Measurements from ENCODE around the gene FGG. TPM values are rescaled to one million over a fixed set of nuclear protein-coding genes. Genes with fewer than 3 reads are reported as not detected.
A peak's percentile ranks its signal among the peaks of the same experiment; 100 is the strongest.

FGG gene
- total and polyA plus RNA-seq, 8 donors = 0.20 to 3.1 (median 2.1) TPM; not detected in 3

GRCh38 chr4:154631828-154632227 lies 19.4 kb upstream of the FGG start:
- no peak overlapping the region for H3K4me3 ChIP-seq
- 59 to 62% (median 61%) methylated on average over 2 of the region's 2 CpGs for WGBS, 5 donors
- peaks cover 4 to 7% (median 5%) of the 10 kb centered on the region in 4 donors for H3K4me1 ChIP-seq
- H3K27ac ChIP-seq = no peak overlapping the region
- intact Hi-C loops (cut with DNase I; ENCODE audit: low total_unique reads) = loop anchor here (10.0 kb wide), 1 partner anchor 163 kb away; no protein-coding TSS in a partner anchor
- TF ChIP-seq POLR2AphosphoS5 (IDR thresholded peaks at IDR 0.05) (no peak), EP300 (IDR thresholded peaks at IDR 0.05) (no peak), CTCF (IDR thresholded peaks at IDR 0.05) (no peak)
- no peaks in the 10 kb centered on the region for H3K36me3 ChIP-seq
- peaks cover 0 to 44% (median 3%) of the 10 kb centered on the region in 3 donors for H3K27me3 ChIP-seq
- no peaks in the 10 kb centered on the region for H3K9me3 ChIP-seq
- no peak for DNase-seq

- no peak overlapping the region for H3K27ac ChIP-seq
- H3K4me3 ChIP-seq = no peak overlapping the region
- peaks cover 0 to 53% (median 6%) of the 10 kb centered on the region in 3 donors for H3K27me3 ChIP-seq
- no peak for TF ChIP-seq CTCF (IDR thresholded peaks at IDR 0.05)
- TF ChIP-seq POLR2A (IDR thresholded peaks at IDR 0.05) = no peak
- TF ChIP-seq EP300 (IDR thresholded peaks at IDR 0.05) = no peak
- TF ChIP-seq POLR2AphosphoS5 (IDR thresholded peaks at IDR 0.05) = no peak
- intact Hi-C loops (cut with DNase I; ENCODE audit: low total_unique reads) = loop anchor here (10.0 kb wide), 1 partner anchor 164 kb away; no protein-coding TSS in a partner anchor
- peaks cover 7 to 14% (median 10%) of the 10 kb centered on the region in 4 donors for H3K4me1 ChIP-seq
- no peak for DNase-seq
- no peaks in the 10 kb centered on the region for H3K36me3 ChIP-seq
- H3K9me3 ChIP-seq = no peaks in the 10 kb centered on the region
These were observed 17.9 kb upstream of the FGG start for GRCh38 chr4:154630324-154630723.

GRCh38 chr4:154626793-154627484 lies 14.5 kb upstream of the FGG start:
- DNase-seq = peak; percentile 65 to 86
- H3K36me3 ChIP-seq = no peaks in the 10 kb centered on the region
- no peak overlapping the region for H3K27ac ChIP-seq
- intact Hi-C loops (cut with DNase I; ENCODE audit: low total_unique reads) = no loop called here
- 4 to 12% (median 5%) methylated on average over 18 to 48 of the region's 48 CpGs for WGBS, 5 donors
- peak overlapping the region; percentile 36 to 51 (median 38) for H3K4me3 ChIP-seq
- no peaks in the 10 kb centered on the region for H3K9me3 ChIP-seq
- TF ChIP-seq CTCF (IDR thresholded peaks at IDR 0.05) (peak in 5 of 7 experiments; percentile 31 to 47 (median 43)), EP300 (IDR thresholded peaks at IDR 0.05) (no peak), POLR2A (IDR thresholded peaks at IDR 0.05) (no peak), POLR2AphosphoS5 (IDR thresholded peaks at IDR 0.05) (no peak)
- H3K4me1 ChIP-seq = peaks cover 7 to 14% (median 10%) of the 10 kb centered on the region in 4 donors
- H3K27me3 ChIP-seq = peaks cover 0 to 37% (median 6%) of the 10 kb centered on the region in 3 donors

- intact Hi-C loops (cut with DNase I; ENCODE audit: low total_unique reads) = no loop called here
- peaks cover 0 to 34% (median 6%) of the 10 kb centered on the region in 3 donors for H3K27me3 ChIP-seq
- no peaks in the 10 kb centered on the region for H3K36me3 ChIP-seq
- no peak for DNase-seq
- peaks cover 7 to 14% (median 10%) of the 10 kb centered on the region in 4 donors for H3K4me1 ChIP-seq
- no peaks in the 10 kb centered on the region for H3K9me3 ChIP-seq
- TF ChIP-seq POLR2A (IDR thresholded peaks at IDR 0.05) = no peak
- no peak for TF ChIP-seq POLR2AphosphoS5 (IDR thresholded peaks at IDR 0.05)
- no peak for TF ChIP-seq EP300 (IDR thresholded peaks at IDR 0.05)
- TF ChIP-seq CTCF (IDR thresholded peaks at IDR 0.05) = no peak
- H3K27ac ChIP-seq = no peak overlapping the region
- WGBS, 5 donors = 79 to 92% (median 82%) methylated on average over 3 of the region's 3 CpGs
- no peak overlapping the region for H3K4me3 ChIP-seq
These were observed 13.5 kb upstream of the FGG start for GRCh38 chr4:154625971-154626370.

Data from stomach (tissue), 9 donors.